ENCODE data around the gene RUNX1. TPM values are rescaled to one million over a fixed set of nuclear protein-coding genes. Genes with fewer than 3 reads are reported as not detected.

RUNX1 gene
- total and polyA plus RNA-seq, 10 of the 15 experiments (the other 5 are each of a cell fraction or from before 2014, with no cell fraction given): 0.90 to 15.2 (median 4.1) TPM

- TF ChIP-seq MLLT1 (IDR thresholded peaks at IDR 0.05) (peak; percentile 90), NRF1 (conservative IDR thresholded peaks at IDR 0.05; ENCODE audit: low read depth, low read length) (no peak), CTCF (IDR thresholded peaks at IDR 0.05 in 2 of 3, conservative IDR thresholded peaks at IDR 0.05 in 1 of 3; ENCODE audit: control insufficient read depth in 2 of 3, extremely low read depth in 1 of 3, insufficient read depth in 1 of 3, low read depth in 3 of 3, low read length in 3 of 3) (no peak), CUX1 (IDR thresholded peaks at IDR 0.05; ENCODE audit: insufficient replicate concordance, low read depth, low read length) (no peak), ZNF622 (IDR thresholded peaks at IDR 0.05) (no peak), MTA2 (IDR thresholded peaks at IDR 0.05; ENCODE audit: low read depth) (peak; percentile 86), ZBTB4 (CRISPR knock-in tag; IDR thresholded peaks at IDR 0.05) (no peak), ZZZ3 (IDR thresholded peaks at IDR 0.05; ENCODE audit: control insufficient read depth, insufficient read length, low read depth) (no peak), HDGF (IDR thresholded peaks at IDR 0.05) (no peak), USF1 (IDR thresholded peaks at IDR 0.05; ENCODE audit: borderline replicate concordance, extremely low read length, insufficient read depth, low read depth, low read length) (no peak), CBX3 (IDR thresholded peaks at IDR 0.05; ENCODE audit: borderline replicate concordance, low read depth) (no peak), SP1 (IDR thresholded peaks at IDR 0.05; ENCODE audit: low read depth, low read length) (peak; percentile 64)
Observed at GRCh38 chr21:34865400-34866241, 183.5 kb downstream of the RUNX1 start (continued).

All from GM12878 (cell line).